T-cell (primary cell): ENCODE results near the gene RAB36. TPM values are rescaled to one million over a fixed set of nuclear protein-coding genes. Genes with fewer than 3 reads are reported as not detected.

Experiments used
- ATAC-seq, 4 experiments: fragments of 200-7000 bp in 3 of 4; fragments of 150-1000 bp in 1 of 4; cut with Tn5 transposase; replicated peaks in 1 of 4; 1 replicate in 3 of 4; 2 replicates in 1 of 4; pipeline ENCODE4 v1.10.0; 2021; ENCODE audit warnings: moderate library complexity in 3 of 4, mild to moderate bottlenecking in 2 of 4, moderate number of reproducible peaks in 1 of 4
- CTCF ChIA-PET, 2 donors: fragments of 300-600 bp; sonication (Branson Sonifier 250); formaldehyde crosslinking; loops; one replicate each; lab custom pipeline; 2022; ENCODE audit warnings: antibody characterized with exemption in 2 of 2; lab: Charles Lee
- POLR2A ChIA-PET, 2 donors: fragments of 300-600 bp; sonication (Branson Sonifier 250); formaldehyde crosslinking; loops; one replicate each; lab custom pipeline; 2022; ENCODE audit warnings: antibody characterized with exemption in 2 of 2; lab: Charles Lee
- DNase-seq, 35 experiments: peaks; one replicate each; pipeline versions ENCODE4 v3.0.0 to v3.0.0-alpha.2; 2013 to 2023
- H3K27ac ChIP-seq: one replicate; pipeline ENCODE4 v1.5.1; 2013; ENCODE audit warnings: low read length
- H3K27me3 ChIP-seq, 2 experiments: replicated peaks in 1 of 2; 1 replicate in 1 of 2; 2 replicates in 1 of 2; pipeline versions ENCODE4 v1.6.1 to v1.7.0; 2013; ENCODE audit warnings: low read length in 1 of 2, mixed read lengths in 1 of 2; ENCODE audit not compliant: control insufficient read depth in 2 of 2, insufficient read depth in 2 of 2; ENCODE audit errors: extremely low read depth in 1 of 2
- H3K36me3 ChIP-seq, 2 donors: 1 replicate in 1 of 2; 2 replicates in 1 of 2; pipeline versions ENCODE4 v1.6.1 to v1.7.0; 2013; ENCODE audit warnings: low read length in 1 of 2; ENCODE audit not compliant: control insufficient read depth in 2 of 2, insufficient read depth in 1 of 2; ENCODE audit errors: extremely low read depth in 1 of 2
- H3K4me1 ChIP-seq, 2 experiments: 1 replicate in 1 of 2; 2 replicates in 1 of 2; pipeline versions ENCODE4 v1.6.1 to v1.7.0; 2013; ENCODE audit warnings: low read length in 2 of 2, mixed read lengths in 1 of 2; ENCODE audit not compliant: insufficient read depth in 2 of 2, control insufficient read depth in 1 of 2; ENCODE audit errors: extremely low read depth in 1 of 2
- H3K4me3 ChIP-seq, 2 donors: 1 replicate in 1 of 2; 2 replicates in 1 of 2; pipeline versions ENCODE4 v1.5.1 to v1.7.0; 2013; ENCODE audit warnings: mild to moderate bottlenecking in 2 of 2, low read length in 1 of 2, moderate library complexity in 1 of 2; ENCODE audit not compliant: control insufficient read depth in 1 of 2; ENCODE audit errors: extremely low read depth in 1 of 2
- H3K9me3 ChIP-seq: 2 replicates; pipeline ENCODE4 v1.7.0; 2013
- H3K27ac Mint-ChIP-seq, 2 donors: one replicate each; pipeline ENCODE4 v1.8.0; 2020 to 2021; ENCODE audit warnings: mild to moderate bottlenecking in 2 of 2, mixed read lengths in 2 of 2
- H3K27me3 Mint-ChIP-seq, 2 donors: one replicate each; pipeline ENCODE4 v1.8.0; 2021 to 2022; ENCODE audit warnings: mixed read lengths in 2 of 2
- H3K36me3 Mint-ChIP-seq: one replicate; pipeline ENCODE4 v1.8.0; 2021; ENCODE audit warnings: mixed read lengths
- H3K4me1 Mint-ChIP-seq, 3 donors: one replicate each; pipeline ENCODE4 v1.8.0; 2020 to 2022; ENCODE audit warnings: mixed read lengths in 3 of 3, mild to moderate bottlenecking in 1 of 3
- H3K4me3 Mint-ChIP-seq, 3 donors: one replicate each; pipeline ENCODE4 v1.8.0; 2020 to 2022; ENCODE audit warnings: mild to moderate bottlenecking in 3 of 3, mixed read lengths in 3 of 3, moderate library complexity in 3 of 3
- H3K9me3 Mint-ChIP-seq, 3 donors: one replicate each; pipeline ENCODE4 v1.8.0; 2020 to 2022; ENCODE audit warnings: mixed read lengths in 3 of 3
- WGBS: methylation state at CpG from one replicate; pipeline ENCODE4 v1.1.5; 2013; ENCODE audit warnings: missing lambda C conversion rate; ENCODE audit not compliant: insufficient coverage; 5-methylcytosine and 5-hydroxymethylcytosine counted together
- total RNA-seq, 35 experiments: library from RNA in 6 of 35; stranded (reverse) in 6 of 35; fragments of 120-200 nt in 1 of 35; gene quantifications; one replicate each; pipeline versions ENCODE4 v1.2.1 to v1.2.4 and lab custom pipeline; 2013 to 2026

The RAB36 gene
- total RNA-seq, 5 donors from 2014 or later (not counting 1 experiment from before 2014, with no cell fraction given): 0.18 to 1.8 (median 0.47) TPM

DNA sequence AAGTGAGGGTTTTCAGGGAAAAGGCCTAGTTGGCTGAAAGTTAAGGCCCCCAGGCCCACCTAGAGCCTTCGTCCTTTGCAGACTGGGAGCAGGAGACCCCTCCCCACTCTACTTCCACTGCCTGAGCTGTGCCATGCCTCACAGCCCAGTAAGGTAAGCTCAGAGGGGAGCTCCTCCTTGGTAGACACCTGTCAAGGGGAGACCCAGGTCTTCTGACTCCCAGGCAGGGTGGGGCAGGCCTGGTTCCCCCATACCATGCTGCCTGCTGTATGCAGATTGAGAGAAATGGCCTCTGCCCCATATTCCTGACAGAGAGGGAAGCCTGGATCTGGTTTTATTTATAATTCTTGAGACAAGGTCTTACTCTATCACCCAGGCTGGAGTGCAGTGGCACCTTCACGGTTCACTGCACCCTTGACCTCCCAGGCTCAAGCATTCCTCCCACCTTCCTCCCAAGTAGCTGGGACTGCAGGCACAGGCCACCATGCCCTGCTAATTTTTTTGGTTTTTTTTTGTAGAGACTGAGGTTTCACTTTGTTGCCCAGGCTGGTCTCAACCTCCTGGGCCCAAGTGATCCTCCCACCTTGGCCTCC is 697 bp downstream of the RAB36 start:
- H3K4me1 Mint-ChIP-seq: peaks cover 43 to 49% (median 45%) of the 10 kb centered on the region in 3 donors
- ATAC-seq: no peak
- H3K4me3 Mint-ChIP-seq: peak overlapping the region in 2 of 3 donors; percentile 70 to 74
- Histone ChIP-seq H3K36me3 (no peaks in the 10 kb centered on the region), H3K27ac (peak overlapping the region; percentile 80), H3K27me3 (no peaks in the 10 kb centered on the region), H3K4me1 (peaks cover 18 to 52% of the 10 kb centered on the region in 2 experiments), H3K4me3 (peak overlapping the region in 1 of 2 donors; percentile 46), H3K9me3 (no peaks in the 10 kb centered on the region)
- no peak for DNase-seq
- ChIA-PET POLR2A (interaction anchor here in 1 of 2 donors (1.0 kb wide), 1 partner anchor 26 kb away, joined by 3 read pairs; no protein-coding TSS in a partner anchor), CTCF (interaction anchor here in 1 of 2 donors (1.1 kb wide), 1 partner anchor 33 kb away, joined by 3 read pairs; no protein-coding TSS in a partner anchor)
- no peaks in the 10 kb centered on the region for H3K27me3 Mint-ChIP-seq
- H3K9me3 Mint-ChIP-seq: no peaks in the 10 kb centered on the region
- no CpG with 5 or more reads among the region's 2 CpGs for WGBS
- peak overlapping the region; percentile 90 to 91 for H3K27ac Mint-ChIP-seq
- H3K36me3 Mint-ChIP-seq: no peaks in the 10 kb centered on the region

DNA sequence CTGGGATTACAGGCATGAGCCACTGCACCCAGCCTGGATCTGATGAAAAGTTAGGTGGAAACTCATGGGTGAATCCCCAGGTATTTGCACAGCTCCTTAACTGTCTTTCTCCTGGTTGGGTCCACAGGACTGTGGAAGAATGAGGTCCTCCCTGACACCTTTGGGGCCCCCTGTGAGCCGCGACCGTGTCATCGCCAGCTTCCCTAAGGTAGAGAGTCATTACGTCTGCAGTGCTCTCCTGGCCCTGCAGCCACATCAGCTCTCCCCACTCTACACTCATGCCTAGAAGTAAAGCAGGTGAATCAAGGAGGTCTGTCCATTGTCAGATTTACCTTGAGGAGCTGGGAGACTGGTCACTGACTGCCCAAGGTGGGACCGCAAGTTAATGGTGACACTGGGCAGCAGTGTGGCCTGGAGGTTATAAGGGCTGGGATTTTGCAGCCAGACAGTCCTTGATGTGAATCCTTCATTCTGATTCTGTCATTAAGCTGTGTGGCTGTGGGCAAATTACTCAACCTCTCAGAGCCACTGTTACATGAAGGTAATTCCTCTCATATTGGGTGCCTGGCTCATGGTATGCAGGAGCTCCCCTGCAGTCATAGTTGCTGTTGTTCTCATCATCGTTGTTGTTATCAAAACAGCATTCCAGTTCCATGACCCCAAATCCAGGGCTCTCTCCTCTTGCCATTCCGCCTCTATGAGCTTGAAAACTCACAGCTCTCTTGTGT is 1.4 kb downstream of the RAB36 start:
- H3K9me3 ChIP-seq: no peaks in the 10 kb centered on the region
- H3K27ac Mint-ChIP-seq: peak overlapping the region; percentile 75 to 91
- peaks cover 36 to 43% (median 39%) of the 10 kb centered on the region in 3 donors for H3K4me1 Mint-ChIP-seq
- H3K4me3 Mint-ChIP-seq: peak overlapping the region in 2 of 3 donors; percentile 17 to 70
- no peaks in the 10 kb centered on the region for H3K36me3 ChIP-seq
- H3K27ac ChIP-seq: peak overlapping the region; percentile 36
- ChIA-PET POLR2A (interaction anchor here in 1 of 2 donors (0.7 kb wide), 1 partner anchor 550 kb away, joined by 3 read pairs; no protein-coding TSS in a partner anchor), CTCF (no interaction called here)
- no peaks in the 10 kb centered on the region for H3K27me3 ChIP-seq
- no peaks in the 10 kb centered on the region for H3K9me3 Mint-ChIP-seq
- H3K4me3 ChIP-seq: no peak overlapping the region
- DNase-seq (no peak), ATAC-seq (no peak)
- H3K27me3 Mint-ChIP-seq: no peaks in the 10 kb centered on the region
- 75% methylated on average over 4 of the region's 8 CpGs for WGBS
- peaks cover 14 to 46% of the 10 kb centered on the region in 2 experiments for H3K4me1 ChIP-seq
- H3K36me3 Mint-ChIP-seq: no peaks in the 10 kb centered on the region

DNA sequence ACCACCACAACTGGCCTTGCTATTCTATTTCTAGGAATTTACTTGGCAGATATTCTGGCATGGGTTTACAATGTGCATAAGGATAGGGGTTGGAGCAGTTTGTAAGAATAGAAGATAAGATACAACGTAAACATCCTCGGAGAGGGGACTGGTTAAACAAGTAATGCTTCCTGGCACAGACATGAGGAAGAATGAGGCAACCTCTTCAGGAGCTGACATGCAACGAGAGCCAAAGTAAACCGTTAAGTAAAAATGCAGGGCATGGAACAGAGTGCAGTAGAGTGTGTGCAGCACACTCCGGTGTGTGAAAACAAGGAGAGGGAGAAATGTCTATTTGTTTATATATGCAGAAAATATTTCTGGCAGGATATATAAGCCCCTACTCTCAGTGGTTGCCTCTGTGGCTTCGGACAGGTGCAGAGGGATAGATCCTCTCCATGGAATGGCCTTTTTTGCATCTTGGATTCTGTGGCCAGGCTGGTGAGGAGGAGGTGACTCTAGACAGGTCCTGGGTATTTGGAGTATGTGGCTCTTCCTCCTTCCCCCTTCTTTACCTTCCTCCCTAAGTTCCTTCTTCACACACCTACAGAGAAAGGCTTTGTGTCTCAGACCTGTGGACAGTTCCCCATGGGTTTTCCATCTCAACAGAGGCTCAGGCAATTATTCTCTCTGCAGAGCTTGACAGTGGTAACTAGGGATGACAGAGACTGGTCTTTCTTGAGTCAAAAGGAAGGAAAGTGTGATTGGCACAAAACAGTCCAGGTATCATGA is 2.5 kb downstream of the RAB36 start:
- WGBS: 76% methylated on average over 5 of the region's 6 CpGs
- Mint-ChIP-seq H3K27ac (peak overlapping the region; percentile 7 to 57), H3K4me1 (peaks cover 27 to 35% (median 32%) of the 10 kb centered on the region in 3 donors), H3K9me3 (no peaks in the 10 kb centered on the region), H3K27me3 (no peaks in the 10 kb centered on the region), H3K36me3 (no peaks in the 10 kb centered on the region), H3K4me3 (no peak overlapping the region)
- Histone ChIP-seq H3K9me3 (no peaks in the 10 kb centered on the region), H3K27me3 (no peaks in the 10 kb centered on the region), H3K4me1 (peaks cover 14 to 42% of the 10 kb centered on the region in 2 experiments), H3K36me3 (no peaks in the 10 kb centered on the region), H3K4me3 (no peak overlapping the region), H3K27ac (no peak overlapping the region)
- ChIA-PET CTCF (interaction anchor here in 1 of 2 donors (0.6 kb wide), 1 partner anchor 13 kb away, joined by 4 read pairs; no protein-coding TSS in a partner anchor), POLR2A (interaction anchor here in 1 of 2 donors (0.7 kb wide), 1 partner anchor 549 kb away, joined by 3 read pairs; no protein-coding TSS in a partner anchor)
- DNase-seq (no peak), ATAC-seq (no peak)

DNA sequence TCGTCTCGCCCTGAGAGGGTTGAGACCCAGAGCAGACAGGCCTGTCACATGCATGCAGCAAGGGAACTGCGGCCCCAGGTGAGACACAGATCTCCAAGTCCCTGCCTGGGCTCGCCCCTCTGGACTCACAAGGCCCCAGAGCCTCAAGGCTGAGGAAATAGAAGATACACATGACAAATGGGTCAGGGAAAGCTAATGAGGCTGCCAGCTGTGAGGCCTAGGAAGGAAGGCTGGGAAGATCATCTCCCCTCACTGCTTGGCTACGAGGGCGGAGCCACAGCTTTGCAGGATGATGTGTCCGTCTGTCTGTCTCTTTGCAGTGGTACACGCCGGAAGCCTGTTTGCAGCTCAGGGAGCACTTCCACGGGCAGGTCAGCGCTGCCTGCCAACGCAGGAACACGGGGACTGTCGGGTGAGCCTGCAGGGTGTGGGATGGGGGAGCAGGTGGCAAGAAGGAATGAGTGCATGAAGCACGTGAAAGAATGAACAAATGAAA is 4.5 kb downstream of the RAB36 start:
- no peak overlapping the region for H3K27ac Mint-ChIP-seq
- no peaks in the 10 kb centered on the region for H3K9me3 ChIP-seq
- ChIA-PET POLR2A (no interaction called here), CTCF (no interaction called here)
- H3K36me3 Mint-ChIP-seq: no peaks in the 10 kb centered on the region
- H3K4me1 Mint-ChIP-seq: peaks cover 20 to 31% (median 30%) of the 10 kb centered on the region in 3 donors
- no peaks in the 10 kb centered on the region for H3K36me3 ChIP-seq
- 91% methylated on average over 14 of the region's 15 CpGs for WGBS
- no peaks in the 10 kb centered on the region for H3K27me3 ChIP-seq
- no peaks in the 10 kb centered on the region for H3K9me3 Mint-ChIP-seq
- ATAC-seq (no peak), DNase-seq (no peak)
- H3K27ac ChIP-seq: no peak overlapping the region
- H3K27me3 Mint-ChIP-seq: no peaks in the 10 kb centered on the region
- H3K4me1 ChIP-seq: peaks cover 14 to 37% of the 10 kb centered on the region in 2 experiments
- H3K4me3 Mint-ChIP-seq: no peak overlapping the region
- H3K4me3 ChIP-seq: no peak overlapping the region

DNA sequence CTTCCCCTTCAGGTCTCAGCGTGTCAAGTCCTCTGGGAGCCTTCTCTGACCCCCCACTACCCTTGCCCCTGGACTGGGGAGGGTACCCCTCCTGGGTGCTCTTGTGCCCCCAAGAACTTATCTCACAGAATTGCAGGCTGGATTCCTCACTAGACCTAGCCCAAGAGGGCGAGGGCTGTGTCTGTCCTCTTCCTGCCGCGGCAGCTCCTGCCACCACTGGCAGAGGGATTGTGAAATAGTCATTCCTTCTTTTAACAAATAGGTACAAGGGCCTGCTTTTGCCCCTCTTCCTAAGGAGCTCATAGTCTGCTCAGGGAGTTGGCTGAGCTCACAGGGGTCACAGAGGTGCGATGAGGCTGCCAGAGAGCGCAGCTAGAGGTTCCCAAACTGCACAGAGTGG is 5.5 kb downstream of the RAB36 start:
- ATAC-seq (no peak), DNase-seq (no peak)
- no peak overlapping the region for H3K27ac Mint-ChIP-seq
- ChIA-PET POLR2A (no interaction called here), CTCF (no interaction called here)
- no peaks in the 10 kb centered on the region for H3K9me3 Mint-ChIP-seq
- Histone ChIP-seq H3K9me3 (no peaks in the 10 kb centered on the region), H3K4me3 (no peak overlapping the region), H3K27me3 (no peaks in the 10 kb centered on the region), H3K36me3 (no peaks in the 10 kb centered on the region), H3K4me1 (peaks cover 12 to 27% of the 10 kb centered on the region in 2 experiments), H3K27ac (no peak overlapping the region)
- no peak overlapping the region for H3K4me3 Mint-ChIP-seq
- no peaks in the 10 kb centered on the region for H3K36me3 Mint-ChIP-seq
- no CpG with 5 or more reads among the region's 6 CpGs for WGBS
- H3K4me1 Mint-ChIP-seq: peaks cover 12 to 23% (median 21%) of the 10 kb centered on the region in 3 donors
- H3K27me3 Mint-ChIP-seq: no peaks in the 10 kb centered on the region

DNA sequence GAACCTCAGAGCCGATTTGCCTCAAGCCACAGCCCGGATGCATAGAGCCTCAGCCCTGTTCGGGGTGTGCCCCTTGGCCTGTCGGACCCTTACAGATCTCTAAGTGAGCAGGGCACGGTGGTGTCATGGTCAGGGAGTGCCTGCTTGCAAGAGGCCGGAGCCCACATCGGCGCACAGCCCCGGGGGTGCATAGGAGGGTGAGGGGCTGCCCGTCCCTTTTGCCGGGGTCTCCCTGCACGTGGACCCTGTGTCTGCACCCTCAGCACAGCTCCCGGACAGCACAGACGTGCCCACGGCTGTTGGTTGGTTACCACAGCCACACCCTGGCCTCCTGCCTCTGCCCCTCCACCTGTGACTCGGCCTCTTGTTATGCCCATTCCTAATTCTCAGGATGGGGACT is 6.5 kb downstream of the RAB36 start:
- Histone ChIP-seq H3K36me3 (no peaks in the 10 kb centered on the region), H3K9me3 (no peaks in the 10 kb centered on the region), H3K27ac (no peak overlapping the region), H3K4me1 (peaks cover 12 to 21% of the 10 kb centered on the region in 2 experiments), H3K4me3 (no peak overlapping the region), H3K27me3 (no peaks in the 10 kb centered on the region)
- Mint-ChIP-seq H3K36me3 (no peaks in the 10 kb centered on the region), H3K27me3 (no peaks in the 10 kb centered on the region), H3K9me3 (no peaks in the 10 kb centered on the region), H3K27ac (no peak overlapping the region), H3K4me1 (peaks cover 10 to 20% (median 19%) of the 10 kb centered on the region in 3 donors), H3K4me3 (no peak overlapping the region)
- ChIA-PET CTCF (interaction anchor here in 1 of 2 donors (0.7 kb wide), 1 partner anchor 19 kb away, joined by 3 read pairs; no protein-coding TSS in a partner anchor), POLR2A (no interaction called here)
- ATAC-seq: no peak
- no peak for DNase-seq
- 93% methylated on average over 15 of the region's 16 CpGs for WGBS
